Measurements from ENCODE around the gene ADD1. TPM values are rescaled to one million over a fixed set of nuclear protein-coding genes. Genes with fewer than 3 reads are reported as not detected.
A peak's percentile ranks its signal among the peaks of the same experiment; 100 is the strongest.

ADD1 gene
- polyA plus RNA-seq, 3 donors = 76.1 to 122 (median 103) TPM

GRCh38 chr4:2804449-2804972 lies 39.1 kb upstream of the ADD1 start:
- H2AFZ ChIP-seq (ENCODE audit: insufficient read depth, low read depth, low read length, poor library complexity, severe bottlenecking) = no peak overlapping the region
- WGBS (ENCODE audit: insufficient coverage) = 97% methylated on average over 6 of the region's 10 CpGs
- peaks cover 48 to 56% of the 10 kb centered on the region in 2 donors for H3K36me3 ChIP-seq (replicated peaks in 1 of 2; ENCODE audit: control insufficient read depth in 1 of 2, insufficient read depth in 2 of 2, low read length in 2 of 2)
- H4K20me1 ChIP-seq (ENCODE audit: insufficient read depth, low read length) = peaks cover 87% of the 10 kb centered on the region
- peaks cover 95% of the 10 kb centered on the region for H3K79me2 ChIP-seq (ENCODE audit: insufficient read depth, low read length)
- Mint-ChIP-seq H3K4me1 (peaks cover 75% of the 10 kb centered on the region), H3K27me3 (ENCODE audit: low read depth in 3 of 3) (peaks cover 0 to 2% (median 2%) of the 10 kb centered on the region in 3 donors), H3K9me3 (no peaks in the 10 kb centered on the region), H3K36me3 (peaks cover 42 to 71% of the 10 kb centered on the region in 2 donors), H3K27ac (peak overlapping the region; percentile 85 to 98 (median 93)), H3K4me3 (peak overlapping the region; percentile 39 to 68)
- H3K4me3 ChIP-seq (replicated peaks in 1 of 3; ENCODE audit: low read depth in 2 of 3, low read length in 3 of 3) = peak overlapping the region in 1 of 3 experiments; percentile 44
- peak overlapping the region; percentile 65 for H3K4me2 ChIP-seq (replicated peaks; ENCODE audit: extremely low read depth, low read length, poor library complexity, severe bottlenecking)
- peak overlapping the region; percentile 74 to 97 for H3K27ac ChIP-seq (ENCODE audit: low read depth in 1 of 2, low read length in 2 of 2)
- no peak for DNase-seq
- peak overlapping the region; percentile 52 for H3K9ac ChIP-seq (ENCODE audit: insufficient read depth, low read length, poor library complexity, severe bottlenecking)
- no peaks in the 10 kb centered on the region for H3K9me3 ChIP-seq (replicated peaks in 1 of 2; ENCODE audit: control insufficient read depth in 1 of 2, insufficient read depth in 1 of 2, low read length in 2 of 2)
- no peak for TF ChIP-seq CTCF (IDR thresholded peaks at IDR 0.05)
- H3K4me1 ChIP-seq (ENCODE audit: control insufficient read depth in 1 of 2, insufficient read depth in 2 of 2, low read length in 2 of 2) = peaks cover 89 to 96% of the 10 kb centered on the region in 2 donors
- intact Hi-C loops (cut with micrococcal nuclease) = no loop called here
- no peaks in the 10 kb centered on the region for H3K27me3 ChIP-seq (ENCODE audit: control insufficient read depth in 2 of 2, insufficient read depth in 2 of 2, low read length in 2 of 2)

- H3K27ac ChIP-seq (ENCODE audit: low read depth in 1 of 2, low read length in 2 of 2) = peak overlapping the region; percentile 74 to 97
- H2AFZ ChIP-seq (ENCODE audit: insufficient read depth, low read depth, low read length, poor library complexity, severe bottlenecking) = no peak overlapping the region
- H3K9me3 ChIP-seq (replicated peaks in 1 of 2; ENCODE audit: control insufficient read depth in 1 of 2, insufficient read depth in 1 of 2, low read length in 2 of 2) = no peaks in the 10 kb centered on the region
- DNase-seq = no peak
- peak overlapping the region; percentile 52 for H3K9ac ChIP-seq (ENCODE audit: insufficient read depth, low read length, poor library complexity, severe bottlenecking)
- peaks cover 0 to 2% (median 2%) of the 10 kb centered on the region in 3 donors for H3K27me3 Mint-ChIP-seq (ENCODE audit: low read depth in 3 of 3)
- TF ChIP-seq CTCF (IDR thresholded peaks at IDR 0.05) = no peak
- no peaks in the 10 kb centered on the region for H3K9me3 Mint-ChIP-seq
- peaks cover 87% of the 10 kb centered on the region for H4K20me1 ChIP-seq (ENCODE audit: insufficient read depth, low read length)
- peaks cover 95% of the 10 kb centered on the region for H3K79me2 ChIP-seq (ENCODE audit: insufficient read depth, low read length)
- H3K27me3 ChIP-seq (ENCODE audit: control insufficient read depth in 2 of 2, insufficient read depth in 2 of 2, low read length in 2 of 2) = no peaks in the 10 kb centered on the region
- peaks cover 51 to 61% of the 10 kb centered on the region in 2 donors for H3K36me3 ChIP-seq (replicated peaks in 1 of 2; ENCODE audit: control insufficient read depth in 1 of 2, insufficient read depth in 2 of 2, low read length in 2 of 2)
- intact Hi-C loops (cut with micrococcal nuclease) = no loop called here
- H3K4me3 ChIP-seq (replicated peaks in 1 of 3; ENCODE audit: low read depth in 2 of 3, low read length in 3 of 3) = peak overlapping the region in 1 of 3 experiments; percentile 44
- peaks cover 80% of the 10 kb centered on the region for H3K4me1 Mint-ChIP-seq
- 64% methylated on average over 8 of the region's 13 CpGs for WGBS (ENCODE audit: insufficient coverage)
- peak overlapping the region; percentile 65 for H3K4me2 ChIP-seq (replicated peaks; ENCODE audit: extremely low read depth, low read length, poor library complexity, severe bottlenecking)
- peaks cover 92 to 96% of the 10 kb centered on the region in 2 donors for H3K4me1 ChIP-seq (ENCODE audit: control insufficient read depth in 1 of 2, insufficient read depth in 2 of 2, low read length in 2 of 2)
- H3K4me3 Mint-ChIP-seq = peak overlapping the region; percentile 55 to 83
- peaks cover 44 to 72% of the 10 kb centered on the region in 2 donors for H3K36me3 Mint-ChIP-seq
- peak overlapping the region; percentile 85 to 98 (median 93) for H3K27ac Mint-ChIP-seq
These were observed 38.6 kb upstream of the ADD1 start for GRCh38 chr4:2804973-2805501.
